Measurements from ENCODE around the gene B3GAT1.

GRCh38 chr11:134380785-134381184, 31.3 kb downstream of the B3GAT1 start:
- TF ChIP-seq POLR2AphosphoS5 (IDR thresholded peaks at IDR 0.05; ENCODE audit: low read depth) (no peak), CTCF (IDR thresholded peaks at IDR 0.05; ENCODE audit: insufficient read depth, low read length) (no peak)

Data from HL-60 (cell line).